CD14-positive monocyte (primary cell): Measurements from ENCODE around the gene CYCS. TPM values are rescaled to one million over a fixed set of nuclear protein-coding genes. Genes with fewer than 3 reads are reported as not detected.
"Not testable (repeated sequence)": the region's sequence is repeated elsewhere in the genome, so short reads cannot be mapped to it uniquely, and the experiment has no call there.

Experiments
- DNase-seq, 3 donors: peaks; one replicate each; pipeline ENCODE4 v3.0.0-alpha.2; 2011 to 2022
- H2AFZ ChIP-seq: 2 replicates; pipeline ENCODE4 v1.6.0; 2012; ENCODE audit warnings: mild to moderate bottlenecking, low read depth, low read length, inconsistent platforms; ENCODE audit not compliant: insufficient read depth, poor library complexity, severe bottlenecking
- H3K27ac ChIP-seq, 2 donors: 1 replicate in 1 of 2; 2 replicates in 1 of 2; pipeline ENCODE4 v1.5.1; 2012 to 2013; ENCODE audit warnings: low read length in 2 of 2, control low read depth in 1 of 2, inconsistent platforms in 1 of 2, low read depth in 1 of 2, mild to moderate bottlenecking in 1 of 2
- H3K27me3 ChIP-seq, 2 donors: one replicate each; pipeline versions ENCODE4 v1.6.0 to v1.6.1; 2011 to 2013; ENCODE audit warnings: low read length in 2 of 2; ENCODE audit not compliant: control insufficient read depth in 2 of 2, insufficient read depth in 2 of 2
- H3K36me3 ChIP-seq, 2 donors: replicated peaks in 1 of 2; 1 replicate in 1 of 2; 2 replicates in 1 of 2; pipeline versions ENCODE4 v1.5.1 to v1.6.1; 2012 to 2013; ENCODE audit warnings: low read length in 2 of 2, control low read depth in 1 of 2, inconsistent platforms in 1 of 2, mild to moderate bottlenecking in 1 of 2; ENCODE audit not compliant: insufficient read depth in 2 of 2, control insufficient read depth in 1 of 2
- H3K4me1 ChIP-seq, 2 donors: 1 replicate in 1 of 2; 2 replicates in 1 of 2; pipeline versions ENCODE4 v1.5.1 to v1.6.1; 2012 to 2013; ENCODE audit warnings: low read length in 2 of 2, control low read depth in 1 of 2, inconsistent platforms in 1 of 2, mild to moderate bottlenecking in 1 of 2, moderate library complexity in 1 of 2; ENCODE audit not compliant: insufficient read depth in 2 of 2, control insufficient read depth in 1 of 2
- H3K4me2 ChIP-seq: replicated peaks from 2 replicates; pipeline ENCODE3; 2012; ENCODE audit warnings: low read length, moderate library complexity, mild to moderate bottlenecking; ENCODE audit not compliant: poor library complexity, severe bottlenecking; ENCODE audit errors: extremely low read depth
- H3K4me3 ChIP-seq, 3 experiments: fragments of 200-600 bp in 1 of 3; sonication (generic) in 1 of 3; replicated peaks in 1 of 3; 1 replicate in 2 of 3; 2 replicates in 1 of 3; pipeline ENCODE4 v1.5.1; 2011 to 2013; ENCODE audit warnings: low read length in 3 of 3, mild to moderate bottlenecking in 3 of 3, control low read depth in 2 of 3, low read depth in 2 of 3, inconsistent platforms in 1 of 3, moderate library complexity in 1 of 3
- H3K79me2 ChIP-seq: 2 replicates; pipeline ENCODE4 v1.6.0; 2012; ENCODE audit warnings: mild to moderate bottlenecking, control low read depth, inconsistent platforms, low read length, moderate library complexity; ENCODE audit not compliant: insufficient read depth
- H3K9ac ChIP-seq: 2 replicates; pipeline ENCODE4 v1.6.0; 2017; ENCODE audit warnings: low read length, mild to moderate bottlenecking; ENCODE audit not compliant: insufficient read depth, poor library complexity, severe bottlenecking
- H3K9me3 ChIP-seq, 2 donors: replicated peaks in 1 of 2; 1 replicate in 1 of 2; 2 replicates in 1 of 2; pipeline versions ENCODE4 v1.5.1 to v1.6.1; 2012 to 2013; ENCODE audit warnings: low read length in 2 of 2, control low read depth in 1 of 2; ENCODE audit not compliant: control insufficient read depth in 1 of 2, insufficient read depth in 1 of 2
- H4K20me1 ChIP-seq: 2 replicates; pipeline ENCODE4 v1.6.0; 2012; ENCODE audit warnings: mild to moderate bottlenecking, low read length, control low read depth, moderate library complexity; ENCODE audit not compliant: insufficient read depth
- H3K27ac Mint-ChIP-seq, 7 donors: one replicate each; pipeline ENCODE4 v1.8.0; 2020; ENCODE audit warnings: mild to moderate bottlenecking in 7 of 7, mixed read lengths in 7 of 7, moderate library complexity in 6 of 7, inconsistent platforms in 2 of 7
- H3K27me3 Mint-ChIP-seq, 3 donors: one replicate each; pipeline ENCODE4 v1.8.0; 2021 to 2022; ENCODE audit warnings: low read depth in 3 of 3, mild to moderate bottlenecking in 3 of 3, mixed read lengths in 3 of 3, moderate library complexity in 3 of 3, inconsistent platforms in 1 of 3
- H3K36me3 Mint-ChIP-seq, 2 donors: one replicate each; pipeline ENCODE4 v1.8.0; 2020; ENCODE audit warnings: mixed read lengths in 2 of 2, inconsistent platforms in 1 of 2, mild to moderate bottlenecking in 1 of 2
- H3K4me1 Mint-ChIP-seq: one replicate; pipeline ENCODE4 v1.8.0; 2020; ENCODE audit warnings: mild to moderate bottlenecking, mixed read lengths
- H3K4me3 Mint-ChIP-seq, 2 donors: one replicate each; pipeline ENCODE4 v1.8.0; 2020; ENCODE audit warnings: mild to moderate bottlenecking in 2 of 2, mixed read lengths in 2 of 2, moderate library complexity in 1 of 2
- H3K9me3 Mint-ChIP-seq, 7 donors: one replicate each; pipeline ENCODE4 v1.8.0; 2020 to 2022; ENCODE audit warnings: mixed read lengths in 7 of 7, mild to moderate bottlenecking in 6 of 7, moderate library complexity in 6 of 7, inconsistent platforms in 2 of 7
- WGBS: methylation state at CpG from one replicate; pipeline ENCODE4 v1.1.5; 2013; ENCODE audit warnings: missing lambda C conversion rate; ENCODE audit not compliant: insufficient coverage; 5-methylcytosine and 5-hydroxymethylcytosine counted together
- intact Hi-C, 2 donors: fragments of 100-400 bp; cut with micrococcal nuclease; formaldehyde crosslinking; loops; one replicate each; pipeline versions ENCODE4 v1.15.0 to v1.15.1; 2023
- polyA plus RNA-seq, 3 donors: library from polyadenylated mRNA; depleted of rRNA in 1 of 3; unstranded in 2 of 3; stranded (reverse) in 1 of 3; fragments of 300-500 nt in 2 of 3; fragments of >200 nt in 1 of 3; fragmentation: Illumina TruSeq in 2 of 3; gene quantifications; 1 replicate in 2 of 3; 2 replicates in 1 of 3; pipeline ENCODE4 v1.2.3, GENCODE V29; 2012 to 2021
- TF ChIP-seq, protein P1 (sequence below): fragments of 200-600 bp; IDR thresholded peaks from one replicate; pipeline ENCODE4 v1.8.0; 2022; ENCODE audit warnings: antibody characterized with exemption, mild to moderate bottlenecking

The CYCS gene
- polyA plus RNA-seq, 3 donors: 35.8 to 99.3 (median 80.8) TPM

DNA sequence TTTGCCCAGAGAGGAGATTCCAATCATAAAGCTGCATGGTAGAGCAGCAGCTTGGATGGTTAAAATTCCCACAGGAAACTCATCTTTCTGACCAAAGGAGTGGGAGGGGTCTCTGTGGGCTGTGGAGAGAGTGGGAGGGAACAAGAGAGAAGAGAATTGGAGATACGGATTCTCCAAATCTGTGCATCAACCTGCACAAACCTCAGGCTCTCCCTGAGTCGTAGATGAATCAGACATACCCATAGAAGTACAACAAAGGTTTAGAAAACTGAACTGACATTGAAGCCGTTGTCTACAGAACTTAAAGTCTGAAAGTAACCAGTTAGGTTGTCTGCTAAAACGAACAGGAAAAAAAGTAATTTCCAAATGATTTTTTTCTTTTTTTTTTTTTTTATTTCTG lies 41.9 kb downstream of the CYCS start:
- Histone ChIP-seq H3K27me3 (no peaks in the 10 kb centered on the region), H3K79me2 (no peaks in the 10 kb centered on the region), H2AFZ (no peak overlapping the region), H3K9ac (no peak overlapping the region), H4K20me1 (no peaks in the 10 kb centered on the region), H3K4me2 (no peak overlapping the region), H3K4me3 (no peak overlapping the region), H3K36me3 (no peaks in the 10 kb centered on the region), H3K27ac (no peak overlapping the region), H3K9me3 (no peaks in the 10 kb centered on the region), H3K4me1 (peaks cover 9 to 10% of the 10 kb centered on the region in 2 donors)
- peaks cover 6 to 10% (median 8%) of the 10 kb centered on the region in 3 donors for H3K27me3 Mint-ChIP-seq
- H3K4me1 Mint-ChIP-seq: peaks cover 15% of the 10 kb centered on the region
- no peak overlapping the region for H3K4me3 Mint-ChIP-seq
- no peak overlapping the region for H3K27ac Mint-ChIP-seq
- TF ChIP-seq, protein P1, sequence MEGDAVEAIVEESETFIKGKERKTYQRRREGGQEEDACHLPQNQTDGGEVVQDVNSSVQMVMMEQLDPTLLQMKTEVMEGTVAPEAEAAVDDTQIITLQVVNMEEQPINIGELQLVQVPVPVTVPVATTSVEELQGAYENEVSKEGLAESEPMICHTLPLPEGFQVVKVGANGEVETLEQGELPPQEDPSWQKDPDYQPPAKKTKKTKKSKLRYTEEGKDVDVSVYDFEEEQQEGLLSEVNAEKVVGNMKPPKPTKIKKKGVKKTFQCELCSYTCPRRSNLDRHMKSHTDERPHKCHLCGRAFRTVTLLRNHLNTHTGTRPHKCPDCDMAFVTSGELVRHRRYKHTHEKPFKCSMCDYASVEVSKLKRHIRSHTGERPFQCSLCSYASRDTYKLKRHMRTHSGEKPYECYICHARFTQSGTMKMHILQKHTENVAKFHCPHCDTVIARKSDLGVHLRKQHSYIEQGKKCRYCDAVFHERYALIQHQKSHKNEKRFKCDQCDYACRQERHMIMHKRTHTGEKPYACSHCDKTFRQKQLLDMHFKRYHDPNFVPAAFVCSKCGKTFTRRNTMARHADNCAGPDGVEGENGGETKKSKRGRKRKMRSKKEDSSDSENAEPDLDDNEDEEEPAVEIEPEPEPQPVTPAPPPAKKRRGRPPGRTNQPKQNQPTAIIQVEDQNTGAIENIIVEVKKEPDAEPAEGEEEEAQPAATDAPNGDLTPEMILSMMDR: no peak
- no peak for DNase-seq
- no peaks in the 10 kb centered on the region for H3K36me3 Mint-ChIP-seq
- no CpG with 5 or more reads among the region's 4 CpGs for WGBS
- intact Hi-C loops: no loop called here
- H3K9me3 Mint-ChIP-seq: peaks cover 0 to 3% (median 0%) of the 10 kb centered on the region in 7 donors

DNA sequence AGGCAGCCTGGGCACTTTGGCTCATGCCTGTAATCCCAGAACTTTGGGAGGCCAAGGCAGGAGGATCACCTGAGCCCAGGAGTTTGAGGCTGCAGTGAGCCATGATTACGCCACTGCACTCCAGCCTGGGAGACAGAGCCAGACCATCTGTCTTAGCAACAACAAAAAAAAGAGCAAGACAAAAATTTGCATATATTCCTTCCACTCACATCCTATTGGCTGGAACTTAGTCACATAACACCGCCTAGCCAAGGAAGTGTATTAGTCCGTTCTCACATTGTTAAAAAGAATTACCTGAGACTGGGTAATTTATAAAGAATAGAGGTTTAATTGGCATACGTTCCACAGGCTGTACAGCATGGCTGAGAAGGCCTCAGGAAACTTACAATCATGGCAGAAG lies 43.0 kb downstream of the CYCS start:
- H3K27me3 Mint-ChIP-seq: peaks cover 7 to 19% (median 16%) of the 10 kb centered on the region in 3 donors
- H3K36me3 Mint-ChIP-seq, H2AFZ ChIP-seq, H3K4me3 ChIP-seq, intact Hi-C loops, H3K4me1 Mint-ChIP-seq, H3K4me2 ChIP-seq, H3K4me3 Mint-ChIP-seq, H3K79me2 ChIP-seq, H3K9ac ChIP-seq, DNase-seq, H3K27ac Mint-ChIP-seq, H3K4me1 ChIP-seq, H3K9me3 Mint-ChIP-seq, H3K27ac ChIP-seq, H3K27me3 ChIP-seq, H3K9me3 ChIP-seq, H4K20me1 ChIP-seq, H3K36me3 ChIP-seq: not testable (repeated sequence)
- WGBS: 100% methylated on average over 2 of the region's 4 CpGs
